GM12878 (cell line): ENCODE data around the gene CCL19. TPM values are rescaled to one million over a fixed set of nuclear protein-coding genes. Genes with fewer than 3 reads are reported as not detected.

ENCODE experiments used
- ATAC-seq: fragments of 200-7000 bp; cut with Tn5 transposase; 3 replicates; pipeline ENCODE4 v1.9.1; 2020; ENCODE audit warnings: mild to moderate bottlenecking, moderate library complexity
- BruUV-seq: library from RNA; stranded (reverse); fragments of 400-500 nt; replicated peaks from 2 replicates; lab custom pipeline; 2021; lab: Mats Ljungman, UMichigan
- CTCF ChIA-PET: fragments of 300-600 bp; sonication (Branson Sonifier 250); formaldehyde crosslinking; extraction: SDS; loops from one replicate; lab custom pipeline; 2021; ENCODE audit warnings: inconsistent platforms; lab: Yijun Ruan, JAX
- POLR2A ChIA-PET: fragments of 350-600 bp; formaldehyde crosslinking; extraction: SDS; loops from one replicate; lab custom pipeline; 2021; ENCODE audit warnings: inconsistent platforms; lab: Charles Lee
- RAD21 ChIA-PET: fragments of 300-600 bp; sonication (Branson Sonifier 250); formaldehyde crosslinking; loops from one replicate; lab custom pipeline; 2023; ENCODE audit warnings: antibody characterized with exemption; ENCODE audit not compliant: unreplicated experiment; lab: Charles Lee
- SMC1A ChIA-PET: fragments of 300-600 bp; sonication (Branson Sonifier 250); formaldehyde crosslinking; loops from one replicate; lab custom pipeline; 2023; ENCODE audit not compliant: unreplicated experiment, uncharacterized antibody; lab: Charles Lee
- DNase-seq: peaks from one replicate; pipeline ENCODE4 v3.0.0-alpha.2; 2011; ENCODE audit warnings: low read depth, low spot score
- FAIRE-seq: peaks from 3 replicates; lab custom pipeline; 2011; peaks lifted over from hg19 to GRCh38; lab: Jason Lieb, UNC
- H2AFZ ChIP-seq: 2 replicates; pipeline ENCODE4 v1.6.0; 2011; ENCODE audit warnings: low read depth, low read length, control low read depth; ENCODE audit not compliant: control insufficient read depth
- H3K27ac ChIP-seq: 2 replicates; pipeline ENCODE4 v1.5.1; 2011; ENCODE audit warnings: control low read depth; ENCODE audit not compliant: control insufficient read depth, insufficient read depth
- H3K27me3 ChIP-seq, 2 experiments: replicated peaks in 1 of 2; 2 replicates each; pipeline versions ENCODE4 v1.6.0 to v1.6.1; 2011; ENCODE audit warnings: low read length in 1 of 2; ENCODE audit not compliant: control insufficient read depth in 2 of 2, insufficient read depth in 2 of 2
- H3K36me3 ChIP-seq, 2 experiments: 2 replicates each; pipeline ENCODE4 v1.5.1; 2011; ENCODE audit warnings: low read length in 1 of 2; ENCODE audit not compliant: control insufficient read depth in 2 of 2, insufficient read depth in 2 of 2
- H3K4me1 ChIP-seq: 2 replicates; pipeline ENCODE4 v1.6.1; 2011; ENCODE audit warnings: mild to moderate bottlenecking, low read length, moderate library complexity, mixed read lengths; ENCODE audit not compliant: control insufficient read depth, insufficient read depth
- H3K4me2 ChIP-seq: 2 replicates; pipeline ENCODE4 v1.6.0; 2011; ENCODE audit warnings: control low read depth; ENCODE audit not compliant: control insufficient read depth, insufficient read depth
- H3K4me3 ChIP-seq: fragments of 200-600 bp; sonication (generic); 2 replicates; pipeline ENCODE4 v1.5.1; 2016
- H3K79me2 ChIP-seq: 2 replicates; pipeline ENCODE4 v1.6.0; 2011; ENCODE audit warnings: low read length; ENCODE audit not compliant: control insufficient read depth, insufficient read depth
- H3K9ac ChIP-seq: 2 replicates; pipeline ENCODE4 v1.8.0; 2011; ENCODE audit warnings: low read length, control low read depth, mixed read lengths; ENCODE audit not compliant: control insufficient read depth, insufficient read depth
- H3K9me3 ChIP-seq: replicated peaks from 3 replicates; pipeline ENCODE4 v1.5.1; 2011; ENCODE audit warnings: mild to moderate bottlenecking, low read length; ENCODE audit not compliant: control insufficient read depth, insufficient read depth
- H4K20me1 ChIP-seq: 2 replicates; pipeline ENCODE4 v1.6.0; 2011; ENCODE audit not compliant: control insufficient read depth, insufficient read depth
- ATF7 ChIP-seq: fragments of 450-650 bp; IDR thresholded peaks from 2 replicates; pipeline ENCODE4 v1.6.1; 2016; ENCODE audit warnings: low read depth, mild to moderate bottlenecking
- KAT2A ChIP-seq: conservative IDR thresholded peaks from 2 replicates; pipeline ENCODE4 v1.6.1; 2011; ENCODE audit warnings: low read depth, low read length; ENCODE audit not compliant: control insufficient read depth
- MXI1 ChIP-seq: fragments of 150-350 bp; IDR thresholded peaks from 2 replicates; pipeline ENCODE4 v1.6.1; 2011; ENCODE audit warnings: low read depth, mild to moderate bottlenecking, inconsistent platforms, low read length, improper control_type of control experiment
- TARDBP ChIP-seq: IDR thresholded peaks from 2 replicates; pipeline ENCODE4 v1.6.1; 2016; ENCODE audit warnings: borderline replicate concordance
- USF2 ChIP-seq: IDR thresholded peaks from 2 replicates; pipeline ENCODE4 v1.6.1; 2011; ENCODE audit warnings: low read depth, low read length, improper control_type of control experiment, borderline replicate concordance
- ZBTB4 ChIP-seq: fragments of 450-650 bp; formaldehyde crosslinking; IDR thresholded peaks from 2 replicates; pipeline ENCODE4 v1.4.0; 2022; ENCODE audit warnings: mild to moderate bottlenecking, moderate library complexity
- WGBS: methylation state at CpG from one replicate; pipeline ENCODE4 v1.1.6; 2016; ENCODE audit warnings: low lambda C conversion rate; ENCODE audit not compliant: insufficient replicate concordance, insufficient coverage; ENCODE audit errors: missing lambda C conversion rate; 5-methylcytosine and 5-hydroxymethylcytosine counted together
- in situ Hi-C: fragments of 300-500 bp; cut with MboI; formaldehyde crosslinking; loops from 9 replicates; pipeline ENCODE4 v1.14.3; 2018; ENCODE audit warnings: mixed read lengths
- intact Hi-C: fragments of 100-400 bp; cut with micrococcal nuclease; formaldehyde crosslinking; loops from one replicate; pipeline ENCODE4 v1.14.2; 2022; ENCODE audit not compliant: unreplicated experiment
- polyA plus RNA-seq, 11 experiments: library from polyadenylated mRNA; depleted of rRNA in 4 of 11; unstranded in 6 of 11; stranded (reverse) in 5 of 11; fragments of >200 nt; fragmentation: Nextera tagmentation in 4 of 11; fragmentation: Illumina TruSeq in 1 of 11; extraction: Ambion mirVana in 4 of 11; extraction: Trizol in 1 of 11; gene quantifications; 1 replicate in 1 of 11; 2 replicates in 10 of 11; pipeline versions ENCODE4 v1.2.1 to v1.2.3, GENCODE V29; 2011 to 2016; ENCODE audit warnings: inconsistent platforms in 2 of 11, missing spikeins in 2 of 11, low read depth in 1 of 11
- total RNA-seq, 4 experiments: library from RNA; depleted of rRNA in 3 of 4; stranded (reverse); fragments of >200 nt in 3 of 4; fragmentation: Illumina TruSeq in 1 of 4; extraction: Trizol in 1 of 4; gene quantifications; 2 replicates each; pipeline versions ENCODE4 v1.2.1 to v1.2.3, GENCODE V29; 2013 to 2021

Gene CCL19
- total and polyA plus RNA-seq, 10 of the 15 experiments (the other 5 are each of a cell fraction or from before 2014, with no cell fraction given): 0.42 to 0.69 TPM; not detected in 8

DNA sequence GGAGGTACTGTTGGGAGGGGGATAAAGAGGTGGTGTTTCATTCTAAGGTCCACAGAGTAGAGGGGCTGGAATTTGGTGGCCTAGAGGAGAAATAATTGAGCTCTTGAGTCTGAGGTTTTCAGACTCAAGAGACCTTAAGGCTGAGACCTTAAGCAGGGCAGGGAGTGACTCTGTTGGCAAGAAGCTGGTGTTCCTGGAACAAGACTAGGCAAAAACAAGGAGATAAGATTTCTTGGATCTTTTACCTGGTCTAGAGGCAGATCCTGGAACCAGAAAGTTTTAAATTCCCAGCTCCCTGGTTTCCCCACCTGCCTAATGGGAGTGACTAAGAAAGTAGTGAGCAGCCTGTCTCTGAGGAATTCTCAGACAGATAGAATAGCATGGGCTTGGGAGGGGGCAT is 22.9 kb upstream of the CCL19 start (continued):
- TF ChIP-seq ZBTB4: no peak
- TF ChIP-seq, all 136 proteins: peak for 0

DNA sequence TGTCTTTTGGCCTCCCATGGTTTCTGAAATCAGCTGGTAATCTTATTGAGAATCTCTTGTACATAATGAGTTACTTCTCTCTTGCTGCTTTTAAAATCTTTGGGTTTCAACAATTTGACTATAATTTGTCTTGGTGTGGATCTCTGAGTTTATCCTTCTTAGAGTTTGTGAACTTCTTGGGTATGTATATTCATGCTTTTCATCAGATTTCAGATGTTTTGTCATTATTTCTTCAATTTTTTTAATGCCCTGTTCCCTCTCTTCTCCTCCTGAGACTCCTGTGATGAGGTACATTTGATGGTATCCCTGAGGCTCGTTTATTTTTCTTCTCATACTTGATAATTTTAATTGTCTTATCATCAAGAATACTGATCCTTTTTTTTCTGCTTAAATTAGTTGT is 21.1 kb upstream of the CCL19 start:
- Histone ChIP-seq H2AFZ (no peak overlapping the region), H3K27me3 (peaks cover 0 to 1% of the 10 kb centered on the region in 2 experiments; a peak in 2 of 4 replicates), H3K9me3 (no peaks in the 10 kb centered on the region), H3K4me1 (no peaks in the 10 kb centered on the region), H3K36me3 (no peaks in the 10 kb centered on the region), H3K9ac (no peak overlapping the region), H3K4me3 (no peak overlapping the region), H4K20me1 (no peaks in the 10 kb centered on the region), H3K4me2 (no peak overlapping the region), H3K27ac (no peak overlapping the region), H3K79me2 (no peaks in the 10 kb centered on the region)
- CTCF ChIA-PET: no interaction called here
- in situ Hi-C loops: no loop called here
- DNase-seq: no peak
- TF ChIP-seq KAT2A (no peak), MXI1 (no peak), ATF7 (no peak), USF2 (no peak), TARDBP (no peak)
- whole genome bisulfite sequencing: 0% methylated on average over 1 of the region's 1 CpG
- no peak for ATAC-seq
- RAD21 ChIA-PET: no interaction called here
- FAIRE-seq: no peak
- SMC1A ChIA-PET: interaction anchor here (0.8 kb wide), 1 partner anchor 103 kb away, joined by 3 read pairs; no protein-coding TSS in a partner anchor
- no TSS peak for BruUV-seq
- intact Hi-C loops: no loop called here
- POLR2A ChIA-PET: no interaction called here
